Non-pigmented ciliary epithelial cell (primary cell): Measurements from ENCODE around the gene SPRY2.

Experiments
- DNase-seq: peaks from one replicate; pipeline ENCODE4 v3.0.0-alpha.2; 2010; ENCODE audit warnings: low read depth

SPRY2 gene

GRCh38 chr13:80313668-80314256, 27.2 kb downstream of the SPRY2 start:
- no peak for DNase-seq

- DNase-seq: no peak
Observed at GRCh38 chr13:80312967-80313366, 28.0 kb downstream of the SPRY2 start.

- DNase-seq: no peak
Observed at GRCh38 chr13:80312012-80312704, 28.8 kb downstream of the SPRY2 start.

- no peak for DNase-seq
Observed at GRCh38 chr13:80309926-80310325, 31.0 kb downstream of the SPRY2 start.

GRCh38 chr13:80307401-80307987, 33.4 kb downstream of the SPRY2 start:
- no peak for DNase-seq

- no peak for DNase-seq
Observed at GRCh38 chr13:80306337-80306972, 34.5 kb downstream of the SPRY2 start.

GRCh38 chr13:80305737-80306136, 35.2 kb downstream of the SPRY2 start:
- DNase-seq: no peak

GRCh38 chr13:80303225-80303811, 37.6 kb downstream of the SPRY2 start:
- no peak for DNase-seq

GRCh38 chr13:80299046-80299445, 41.9 kb downstream of the SPRY2 start:
- DNase-seq: no peak

GRCh38 chr13:80297503-80297902, 43.4 kb downstream of the SPRY2 start:
- DNase-seq: no peak

GRCh38 chr13:80297094-80297493, 43.8 kb downstream of the SPRY2 start:
- DNase-seq: no peak

GRCh38 chr13:80296638-80297037, 44.3 kb downstream of the SPRY2 start:
- DNase-seq: no peak

- DNase-seq: no peak
Observed at GRCh38 chr13:80290591-80290990, 50.3 kb downstream of the SPRY2 start.
